IMR-90 (cell line): ENCODE measurements around the gene CPD. TPM values are rescaled to one million over a fixed set of nuclear protein-coding genes. Genes with fewer than 3 reads are reported as not detected.

ENCODE experiments used
- ATAC-seq: fragments of 200-7000 bp; cut with Tn5 transposase; 2 replicates; pipeline ENCODE4 v1.9.1; 2020; ENCODE audit warnings: low read depth, mild to moderate bottlenecking, moderate library complexity
- BruUV-seq: library from RNA; stranded (reverse); fragments of 400-500 nt; replicated peaks from 2 replicates; lab custom pipeline; 2021; lab: Mats Ljungman, UMichigan
- CTCF ChIA-PET: fragments of 300-600 bp; formaldehyde crosslinking; extraction: SDS; loops from one replicate; lab custom pipeline; 2021; ENCODE audit warnings: antibody characterized with exemption; lab: Yijun Ruan, JAX
- POLR2A ChIA-PET: fragments of 300-600 bp; sonication (Branson Sonifier 250); formaldehyde crosslinking; loops from one replicate; lab custom pipeline; 2022; ENCODE audit warnings: antibody characterized with exemption; ENCODE audit not compliant: unreplicated experiment; lab: Charles Lee
- DNase-seq: peaks from one replicate; pipeline ENCODE4 v3.0.0; 2013
- H2AFZ ChIP-seq: replicated peaks from 2 replicates; pipeline ENCODE3; 2013; ENCODE audit warnings: low read length, mild to moderate bottlenecking; ENCODE audit not compliant: poor library complexity
- H2AK5ac ChIP-seq: 2 replicates; pipeline ENCODE4 v1.6.1; 2013; ENCODE audit warnings: low read depth, low read length, inconsistent platforms
- H2AK9ac ChIP-seq: replicated peaks from 2 replicates; pipeline ENCODE3; 2013; ENCODE audit warnings: mild to moderate bottlenecking, low read depth, low read length, moderate library complexity; ENCODE audit not compliant: poor library complexity
- H2BK120ac ChIP-seq: 2 replicates; pipeline ENCODE4 v1.6.1; 2013; ENCODE audit warnings: low read depth, low read length, inconsistent platforms
- H2BK15ac ChIP-seq: 3 replicates; pipeline ENCODE4 v1.6.1; 2013; ENCODE audit warnings: low read depth, low read length, inconsistent platforms
- H2BK20ac ChIP-seq: 2 replicates; pipeline ENCODE4 v1.6.1; 2013; ENCODE audit warnings: low read depth, mild to moderate bottlenecking, inconsistent platforms, low read length, moderate library complexity
- H2BK5ac ChIP-seq: 2 replicates; pipeline ENCODE4 v1.6.1; 2013; ENCODE audit warnings: mild to moderate bottlenecking, low read depth, low read length, inconsistent platforms; ENCODE audit not compliant: poor library complexity, severe bottlenecking
- H3K14ac ChIP-seq: replicated peaks from 2 replicates; pipeline ENCODE4 v1.6.1; 2013; ENCODE audit warnings: low read depth, low read length, inconsistent platforms
- H3K18ac ChIP-seq: 2 replicates; pipeline ENCODE4 v1.6.1; 2013; ENCODE audit warnings: low read depth, low read length, control low read depth
- H3K23ac ChIP-seq: 2 replicates; pipeline ENCODE4 v1.6.1; 2013; ENCODE audit warnings: low read depth, low read length, inconsistent platforms
- H3K27ac ChIP-seq: 2 replicates; pipeline ENCODE4 v1.5.1; 2013; ENCODE audit warnings: mild to moderate bottlenecking, control low read depth, low read length; ENCODE audit not compliant: insufficient read depth
- H3K27me3 ChIP-seq: 2 replicates; pipeline ENCODE4 v1.6.1; 2013; ENCODE audit warnings: low read length; ENCODE audit not compliant: control insufficient read depth, insufficient read depth
- H3K36me3 ChIP-seq: 2 replicates; pipeline ENCODE4 v1.6.1; 2013; ENCODE audit warnings: low read length, mixed read lengths; ENCODE audit not compliant: control insufficient read depth, insufficient read depth
- H3K4ac ChIP-seq: 2 replicates; pipeline ENCODE4 v1.6.1; 2013; ENCODE audit warnings: low read depth, low read length, inconsistent platforms
- H3K4me1 ChIP-seq: 2 replicates; pipeline ENCODE4 v1.6.1; 2013; ENCODE audit warnings: low read length, mixed read lengths; ENCODE audit not compliant: control insufficient read depth, insufficient read depth
- H3K4me2 ChIP-seq: 2 replicates; pipeline ENCODE4 v1.6.1; 2013; ENCODE audit warnings: low read depth, mild to moderate bottlenecking, control low read depth, low read length, moderate library complexity
- H3K4me3 ChIP-seq: 2 replicates; pipeline ENCODE4 v1.5.1; 2013; ENCODE audit warnings: low read depth, mild to moderate bottlenecking, control low read depth, low read length, moderate library complexity; ENCODE audit not compliant: insufficient read depth
- H3K56ac ChIP-seq: 2 replicates; pipeline ENCODE4 v1.6.1; 2013; ENCODE audit warnings: low read length, inconsistent platforms; ENCODE audit not compliant: insufficient read depth; ENCODE audit errors: extremely low read depth
- H3K79me1 ChIP-seq, 2 experiments: 2 replicates each; pipeline ENCODE4 v1.6.1; 2013; ENCODE audit warnings: low read length in 2 of 2, inconsistent platforms in 1 of 2, low read depth in 1 of 2
- H3K9ac ChIP-seq: 2 replicates; pipeline ENCODE4 v1.6.1; 2013; ENCODE audit warnings: low read depth, low read length, control low read depth
- H3K9me1 ChIP-seq: 2 replicates; pipeline ENCODE4 v1.6.1; 2013; ENCODE audit warnings: low read length, inconsistent platforms; ENCODE audit not compliant: insufficient read depth
- H3K9me3 ChIP-seq: 2 replicates; pipeline ENCODE4 v1.6.1; 2013; ENCODE audit warnings: low read length; ENCODE audit not compliant: control insufficient read depth, insufficient read depth
- H4K20me1 ChIP-seq: 2 replicates; pipeline ENCODE4 v1.6.1; 2013; ENCODE audit warnings: low read length, inconsistent platforms; ENCODE audit not compliant: insufficient read depth
- H4K5ac ChIP-seq: 2 replicates; pipeline ENCODE4 v1.6.1; 2013; ENCODE audit warnings: mild to moderate bottlenecking, low read depth, low read length, control low read depth
- H4K8ac ChIP-seq, 2 experiments: 2 replicates each; pipeline ENCODE4 v1.6.1; 2013; ENCODE audit warnings: low read depth in 2 of 2, low read length in 2 of 2, control low read depth in 1 of 2, inconsistent platforms in 1 of 2
- H4K91ac ChIP-seq: 2 replicates; pipeline ENCODE4 v1.6.1; 2013; ENCODE audit warnings: low read depth, low read length, inconsistent platforms; ENCODE audit not compliant: insufficient read depth
- CTCF ChIP-seq: conservative IDR thresholded peaks from 2 replicates; pipeline ENCODE4 v1.5.1; 2012; ENCODE audit warnings: mild to moderate bottlenecking, low read depth, low read length, improper control_type of control experiment
- NFE2L2 ChIP-seq: fragments of 150-350 bp; IDR thresholded peaks from 2 replicates; pipeline ENCODE4 v1.6.1; 2016; ENCODE audit warnings: low read depth, mild to moderate bottlenecking, low read length
- POLR2A ChIP-seq: IDR thresholded peaks from 2 replicates; pipeline ENCODE4 v1.6.1; 2012; ENCODE audit warnings: mild to moderate bottlenecking, low read depth, low read length
- RAD21 ChIP-seq: IDR thresholded peaks from 2 replicates; pipeline ENCODE4 v1.6.1; 2012; ENCODE audit warnings: low read length, improper control_type of control experiment
- RCOR1 ChIP-seq: IDR thresholded peaks from 2 replicates; pipeline ENCODE4 v1.6.1; 2012; ENCODE audit warnings: mild to moderate bottlenecking, low read length, improper control_type of control experiment; ENCODE audit not compliant: insufficient replicate concordance
- SMC3 ChIP-seq: fragments of 150-350 bp; IDR thresholded peaks from 2 replicates; pipeline ENCODE4 v1.6.1; 2016; ENCODE audit warnings: low read depth, mild to moderate bottlenecking, antibody characterized with exemption, low read length, moderate library complexity
- WGBS, 2 experiments: methylation state at CpG; one replicate each; pipeline versions ENCODE4 v1.1.5 to v1.1.7; 2013; ENCODE audit warnings: missing lambda C conversion rate in 2 of 2; ENCODE audit not compliant: insufficient read length in 1 of 2; ENCODE audit errors: extremely low coverage in 2 of 2; 5-methylcytosine and 5-hydroxymethylcytosine counted together
- dilution Hi-C: fragments of 300-500 bp; cut with HindIII; formaldehyde crosslinking; loops from one replicate; pipeline ENCODE4 v1.14.3; 2018; ENCODE audit warnings: low sequenced_read_pairs; ENCODE audit not compliant: unreplicated experiment
- in situ Hi-C: fragments of 300-500 bp; cut with MboI; formaldehyde crosslinking; loops from 3 replicates; pipeline ENCODE4 v1.14.3; 2019; ENCODE audit warnings: low sequenced_read_pairs, inconsistent platforms, mixed read lengths
- intact Hi-C: fragments of 100-400 bp; cut with micrococcal nuclease; formaldehyde crosslinking; loops from 2 replicates; pipeline ENCODE4 v1.10.0; 2022
- polyA plus RNA-seq, 3 experiments: library from polyadenylated mRNA; depleted of rRNA; stranded (reverse); fragments of >200 nt; gene quantifications; 2 replicates each; pipeline ENCODE4 v1.2.3, GENCODE V29; 2012; ENCODE audit warnings: low replicate concordance in 1 of 3
- total RNA-seq: library from RNA; depleted of rRNA; stranded (reverse); fragments of >200 nt; gene quantifications from 2 replicates; pipeline ENCODE4 v1.2.3, GENCODE V29; 2012

CPD gene
- total and polyA plus RNA-seq, 2 of the 4 experiments (the other 2 are of a cell fraction), result 23.4 to 94.5 TPM

- TF ChIP-seq RAD21, result peak; percentile 81
- TF ChIP-seq RCOR1, result no peak
Measured at GRCh38 chr17:30477083-30477773, 98.5 kb downstream of the CPD start, which contains the start of gene GOSR1 (continued).

GRCh38 chr17:30477774-30478115 is 99.0 kb downstream of the CPD start:
- no peaks in the 10 kb centered on the region for H3K27me3 ChIP-seq
- H3K4me1 ChIP-seq, result peaks cover 2% of the 10 kb centered on the region
- ChIA-PET POLR2A (interaction anchor here (0.6 to 0.7 kb wide), 3 partner anchors 39 to 220 kb away, joined by 3 to 4 read pairs (median 4); no protein-coding TSS in a partner anchor), CTCF (no interaction called here)
- DNase-seq, result peak; percentile 19
- BruUV-seq, result no TSS peak
- peak overlapping the region; percentile 77 for H2AK5ac ChIP-seq
- H3K79me1 ChIP-seq, result peaks cover 5 to 25% of the 10 kb centered on the region in 2 experiments; a peak in 3 of 4 replicates
- TF ChIP-seq NFE2L2 (no peak), RCOR1 (no peak), CTCF (no peak), SMC3 (no peak), POLR2A (no peak)
- peak overlapping the region; percentile 89 for H2BK5ac ChIP-seq
- peak overlapping the region; percentile 92 for H3K4me2 ChIP-seq
- in situ Hi-C loops (loop anchor here (5.0 kb wide), 1 partner anchor 240 kb away; no protein-coding TSS in a partner anchor), dilution Hi-C loops (no loop called here), intact Hi-C loops (loop anchor here (1.0 to 10.0 kb wide), 5 partner anchors 123 to 353 kb away; partner anchors contain the start of gene BLMH)
- H3K56ac ChIP-seq, result peak overlapping the region; percentile 84
- peaks cover 5% of the 10 kb centered on the region for H3K36me3 ChIP-seq
- peak overlapping the region; percentile 91 for H3K9ac ChIP-seq
- H3K23ac ChIP-seq, result peak overlapping the region; percentile 85; the same call in 1 of the 2 replicates
- H2BK15ac ChIP-seq, result no peak overlapping the region
- peak; percentile 24 for ATAC-seq
- peaks cover 3% of the 10 kb centered on the region; the same call in 1 of the 2 replicates for H3K9me1 ChIP-seq
- peak overlapping the region; percentile 91 for H3K27ac ChIP-seq
- WGBS, 2 experiments, result 0% methylated on average over 4 of the region's 9 CpGs; no CpG with 5 or more reads in 1 of the 2 experiments
- peak overlapping the region; percentile 87 for H4K5ac ChIP-seq
- H3K4me3 ChIP-seq, result peak overlapping the region; percentile 70
- no peaks in the 10 kb centered on the region for H4K20me1 ChIP-seq
- peak overlapping the region; percentile 48 to 98 for H4K8ac ChIP-seq
- no peaks in the 10 kb centered on the region for H3K9me3 ChIP-seq
- H2AK9ac ChIP-seq, result peak overlapping the region; percentile 99
- no peak overlapping the region for H2BK20ac ChIP-seq
- peak overlapping the region; percentile 76 for H4K91ac ChIP-seq
- peak overlapping the region; percentile 98 for H3K14ac ChIP-seq
- H2AFZ ChIP-seq, result peak overlapping the region; percentile 99
- H2BK120ac ChIP-seq, result peak overlapping the region; percentile 22; the same call in 1 of the 2 replicates
- no peak overlapping the region for H3K18ac ChIP-seq
- H3K4ac ChIP-seq, result peak overlapping the region; percentile 94
